GM13977 (cell line): ENCODE measurements around the gene SPTSSB.

Experiments used
- DNase-seq: peaks from one replicate; pipeline ENCODE4 v3.0.0; 2012; ENCODE audit warnings: low spot score
- CTCF ChIP-seq: IDR thresholded peaks from 2 replicates; pipeline ENCODE4 v1.5.1; 2012; ENCODE audit warnings: mild to moderate bottlenecking, control low read depth; ENCODE audit not compliant: insufficient read depth; ENCODE audit errors: extremely low read depth, missing control alignments
- in situ Hi-C: fragments of 300-500 bp; cut with MboI; formaldehyde crosslinking; loops from one replicate; pipeline ENCODE4 v1.12.0; 2022; ENCODE audit warnings: low sequenced_read_pairs, low pct_unique_long_range_greater_than_20kb, mixed read lengths, inconsistent platforms; ENCODE audit not compliant: unreplicated experiment

The SPTSSB gene

GRCh38 chr3:161393310-161393709 lies 22.0 kb upstream of the SPTSSB start:
- no peak for DNase-seq
- in situ Hi-C loops: no loop called here
- TF ChIP-seq CTCF: no peak

- no peak for DNase-seq
- in situ Hi-C loops: no loop called here
- no peak for TF ChIP-seq CTCF
Measured at GRCh38 chr3:161392853-161393252, 21.5 kb upstream of the SPTSSB start.

- no peak for DNase-seq
- TF ChIP-seq CTCF: no peak
Measured at GRCh38 chr3:161390200-161390599, 18.9 kb upstream of the SPTSSB start.

GRCh38 chr3:161389445-161390035 lies 18.2 kb upstream of the SPTSSB start:
- DNase-seq: no peak
- no peak for TF ChIP-seq CTCF
- in situ Hi-C loops: no loop called here

More at GRCh38 chr3:161390200-161390599, 18.9 kb upstream of the SPTSSB start:
- in situ Hi-C loops: no loop called here

GRCh38 chr3:161388855-161389254 lies 17.5 kb upstream of the SPTSSB start:
- no peak for TF ChIP-seq CTCF
- in situ Hi-C loops: no loop called here
- no peak for DNase-seq

- TF ChIP-seq CTCF: no peak
- in situ Hi-C loops: no loop called here
- DNase-seq: no peak
Measured at GRCh38 chr3:161386991-161387770, 15.9 kb upstream of the SPTSSB start.
